Stimulated activated CD4-positive, alpha-beta T cell treated with anti-CD3 and anti-CD28 coated beads, Interleukin-4, amount 100 ng/mL, for 4 hours (primary cell): Measurements from ENCODE around the gene OSTF1.
A peak's percentile ranks its signal among the peaks of the same experiment; 100 is the strongest.

ENCODE experiments used
- DNase-seq, 2 experiments: peaks; one replicate each; pipeline ENCODE4 v3.0.0-alpha.2; 2020

The OSTF1 gene

GRCh38 chr9:75086541-75087288, 1.6 kb upstream of the OSTF1 start:
- no peak for DNase-seq

- DNase-seq = peak; percentile 15 to 34
Measured at GRCh38 chr9:75087289-75087823, 958 bp upstream of the OSTF1 start.

- DNase-seq = no peak
Measured at GRCh38 chr9:75088646-75089372, 495 bp downstream of the OSTF1 start.

- DNase-seq = no peak
Measured at GRCh38 chr9:75089373-75089766, 1.1 kb downstream of the OSTF1 start.

GRCh38 chr9:75090579-75090978, 2.3 kb downstream of the OSTF1 start:
- DNase-seq = no peak

GRCh38 chr9:75092766-75093165, 4.5 kb downstream of the OSTF1 start:
- no peak for DNase-seq

- no peak for DNase-seq
Measured at GRCh38 chr9:75096796-75097195, 8.5 kb downstream of the OSTF1 start.

- DNase-seq = no peak
Measured at GRCh38 chr9:75101004-75101588, 12.8 kb downstream of the OSTF1 start.

- no peak for DNase-seq
Measured at GRCh38 chr9:75102177-75102790, 14.0 kb downstream of the OSTF1 start.

GRCh38 chr9:75104607-75105006, 16.3 kb downstream of the OSTF1 start:
- DNase-seq = no peak

GRCh38 chr9:75105019-75105540, 16.8 kb downstream of the OSTF1 start:
- no peak for DNase-seq

GRCh38 chr9:75105841-75106240, 17.5 kb downstream of the OSTF1 start:
- DNase-seq = no peak

- no peak for DNase-seq
Measured at GRCh38 chr9:75106857-75107256, 18.5 kb downstream of the OSTF1 start.

- no peak for DNase-seq
Measured at GRCh38 chr9:75108571-75108970, 20.3 kb downstream of the OSTF1 start.

GRCh38 chr9:75109210-75109839, 21.0 kb downstream of the OSTF1 start:
- DNase-seq = no peak

- DNase-seq = no peak
Measured at GRCh38 chr9:75111019-75111622, 22.8 kb downstream of the OSTF1 start.

GRCh38 chr9:75112789-75113188, 24.5 kb downstream of the OSTF1 start:
- no peak for DNase-seq

- DNase-seq = no peak
Measured at GRCh38 chr9:75116306-75116705, 28.0 kb downstream of the OSTF1 start.

- no peak for DNase-seq
Measured at GRCh38 chr9:75117564-75117963, 29.2 kb downstream of the OSTF1 start.

GRCh38 chr9:75120686-75121085, 32.4 kb downstream of the OSTF1 start:
- no peak for DNase-seq

- DNase-seq = no peak
Measured at GRCh38 chr9:75121914-75122558, 33.7 kb downstream of the OSTF1 start.

- no peak for DNase-seq
Measured at GRCh38 chr9:75123696-75124095, 35.4 kb downstream of the OSTF1 start.
